SK-N-SH treated with all-trans-retinoic acid at 6 μM for 48 hours (cell line): ENCODE measurements around the gene UBB.

Experiments
- ATAC-seq: fragments of 200-7000 bp; cut with Tn5 transposase; 3 replicates; pipeline ENCODE4 v1.9.1; 2020; ENCODE audit warnings: mild to moderate bottlenecking, moderate library complexity
- CREB5 ChIP-seq: fragments of 250-450 bp; sonication (Bioruptor Pico); IDR thresholded peaks from 2 replicates; pipeline ENCODE4 v1.5.1; 2020; ENCODE audit warnings: low read depth, mild to moderate bottlenecking, moderate library complexity
- CSDC2 ChIP-seq: fragments of 250-450 bp; sonication (Bioruptor Pico); IDR thresholded peaks from 2 replicates; pipeline ENCODE4 v1.5.0; 2020; ENCODE audit warnings: mild to moderate bottlenecking, moderate library complexity
- CSRNP3 ChIP-seq: fragments of 250-450 bp; sonication (Bioruptor Pico); IDR thresholded peaks from 2 replicates; pipeline ENCODE4 v1.5.1; 2021; ENCODE audit warnings: mild to moderate bottlenecking, moderate library complexity
- ESRRG ChIP-seq: fragments of 250-450 bp; sonication (Bioruptor Pico); IDR thresholded peaks from 2 replicates; pipeline ENCODE4 v1.6.1; 2021; ENCODE audit warnings: mild to moderate bottlenecking
- ISL1 ChIP-seq: fragments of 250-450 bp; sonication (Bioruptor Pico); IDR thresholded peaks from 2 replicates; pipeline ENCODE4 v2.1.2; 2022; ENCODE audit warnings: mild to moderate bottlenecking, moderate library complexity
- OSR1 ChIP-seq: fragments of 250-450 bp; sonication (Bioruptor Pico); IDR thresholded peaks from 2 replicates; pipeline ENCODE4 v1.8.0; 2022; ENCODE audit warnings: moderate library complexity, mild to moderate bottlenecking, inconsistent platforms
- PATZ1 ChIP-seq: fragments of 250-450 bp; sonication (Bioruptor Pico); IDR thresholded peaks from 2 replicates; pipeline ENCODE4 v1.8.0; 2020; ENCODE audit warnings: mild to moderate bottlenecking, moderate library complexity, borderline replicate concordance
- RARB ChIP-seq: fragments of 250-450 bp; sonication (Bioruptor Pico); IDR thresholded peaks from 2 replicates; pipeline ENCODE4 v1.8.0; 2021; ENCODE audit warnings: mild to moderate bottlenecking, moderate library complexity
- TCF4 ChIP-seq: fragments of 250-450 bp; sonication (Bioruptor Pico); IDR thresholded peaks from 2 replicates; pipeline ENCODE4 v1.8.0; 2021; ENCODE audit warnings: mild to moderate bottlenecking, moderate library complexity, borderline replicate concordance
- TOX ChIP-seq: fragments of 250-450 bp; sonication (Bioruptor Pico); IDR thresholded peaks from 2 replicates; pipeline ENCODE4 v1.8.0; 2021; ENCODE audit warnings: mild to moderate bottlenecking, moderate library complexity, borderline replicate concordance
- ZC3H10 ChIP-seq: fragments of 250-450 bp; sonication (Bioruptor Pico); IDR thresholded peaks from 2 replicates; pipeline ENCODE4 v1.5.1; 2021; ENCODE audit warnings: mild to moderate bottlenecking, moderate library complexity
- ZFP3 ChIP-seq: fragments of 250-450 bp; sonication (Bioruptor Pico); IDR thresholded peaks from 2 replicates; pipeline ENCODE4 v1.5.0; 2020; ENCODE audit warnings: mild to moderate bottlenecking, moderate library complexity
- ZFP30 ChIP-seq: fragments of 450-650 bp; formaldehyde crosslinking; IDR thresholded peaks from 2 replicates; pipeline ENCODE4 v1.5.0; 2022; ENCODE audit warnings: mild to moderate bottlenecking, moderate library complexity
- ZNF70 ChIP-seq: fragments of 450-650 bp; formaldehyde crosslinking; IDR thresholded peaks from 2 replicates; pipeline ENCODE4 v1.5.0; 2020; ENCODE audit warnings: mild to moderate bottlenecking, moderate library complexity
- ZNF8 ChIP-seq: fragments of 450-650 bp; formaldehyde crosslinking; IDR thresholded peaks from 2 replicates; pipeline ENCODE4 v1.5.0; 2020; ENCODE audit warnings: mild to moderate bottlenecking, moderate library complexity

The UBB gene

DNA sequence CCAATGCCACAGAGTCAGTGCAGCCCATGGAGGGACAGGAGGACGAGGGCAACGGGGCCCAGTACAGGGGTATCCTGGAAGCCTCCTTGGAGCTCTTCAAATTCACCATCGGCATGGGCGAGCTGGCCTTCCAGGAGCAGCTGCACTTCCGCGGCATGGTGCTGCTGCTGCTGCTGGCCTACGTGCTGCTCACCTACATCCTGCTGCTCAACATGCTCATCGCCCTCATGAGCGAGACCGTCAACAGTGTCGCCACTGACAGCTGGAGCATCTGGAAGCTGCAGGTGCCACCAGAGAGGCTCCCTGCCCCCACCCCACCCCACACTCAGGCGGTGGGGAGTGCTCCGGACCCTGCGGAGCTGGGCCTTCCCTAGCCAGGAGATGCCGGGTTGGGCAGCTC is 51.1 kb downstream of the UBB start:
- TF ChIP-seq ZFP3 (CRISPR knock-in tag) (no peak), OSR1 (no peak), CSRNP3 (no peak), TCF4 (CRISPR knock-in tag) (no peak), CREB5 (no peak), PATZ1 (CRISPR knock-in tag) (no peak), ESRRG (no peak), ZNF70 (CRISPR knock-in tag) (no peak), ZC3H10 (no peak), ZNF8 (no peak), ZFP30 (CRISPR knock-in tag) (no peak), TOX (no peak), ISL1 (CRISPR knock-in tag) (no peak), CSDC2 (CRISPR knock-in tag) (no peak), RARB (CRISPR knock-in tag) (no peak)
- ATAC-seq = no peak
